ENCODE data around the gene GNA15. TPM values are rescaled to one million over a fixed set of nuclear protein-coding genes. Genes with fewer than 3 reads are reported as not detected.

The GNA15 gene
- total RNA-seq, 4 donors from 2014 or later: 74.3 to 105 (median 84.2) TPM

GRCh38 chr19:3145909-3146676 lies 10.3 kb downstream of the GNA15 start:
- WGBS, 2 donors: 67 to 72% methylated on average over 20 of the region's 20 CpGs
- no peak for TF ChIP-seq POLR2A (IDR thresholded peaks at IDR 0.05)
- no peak for TF ChIP-seq CTCF (IDR thresholded peaks at IDR 0.05)
- no peak overlapping the region for H3K4me3 ChIP-seq (ENCODE audit: low read depth, poor library complexity, severe bottlenecking)
- no peak for DNase-seq (ENCODE audit: low spot score in 2 of 2)
- intact Hi-C loops (cut with DNase I; ENCODE audit: low total_unique reads): no loop called here

GRCh38 chr19:3146677-3147100 lies 10.9 kb downstream of the GNA15 start:
- TF ChIP-seq POLR2A (IDR thresholded peaks at IDR 0.05): no peak
- TF ChIP-seq CTCF (IDR thresholded peaks at IDR 0.05): peak in 1 of 3 donors; percentile 22
- no peak overlapping the region for H3K4me3 ChIP-seq (ENCODE audit: low read depth, poor library complexity, severe bottlenecking)
- DNase-seq (ENCODE audit: low spot score in 2 of 2): no peak
- intact Hi-C loops (cut with DNase I; ENCODE audit: low total_unique reads): no loop called here
- 68 to 75% methylated on average over 5 of the region's 5 CpGs for WGBS, 2 donors

DNA sequence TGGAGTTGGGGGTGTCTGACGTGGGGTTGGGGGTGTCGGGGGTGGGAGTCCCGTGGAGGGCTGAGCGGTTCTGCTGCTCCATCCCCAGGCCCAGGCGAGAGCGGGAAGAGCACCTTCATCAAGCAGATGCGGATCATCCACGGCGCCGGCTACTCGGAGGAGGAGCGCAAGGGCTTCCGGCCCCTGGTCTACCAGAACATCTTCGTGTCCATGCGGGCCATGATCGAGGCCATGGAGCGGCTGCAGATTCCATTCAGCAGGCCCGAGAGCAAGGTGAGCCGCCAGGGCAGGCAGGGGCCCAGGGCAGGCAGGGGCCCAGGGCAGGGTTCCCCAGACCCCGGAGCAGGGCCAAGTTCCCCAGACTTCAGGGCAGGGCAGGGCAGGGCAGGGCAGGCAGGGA lies 12.7 kb downstream of the GNA15 start:
- no peak for DNase-seq (ENCODE audit: low spot score in 2 of 2)

DNA sequence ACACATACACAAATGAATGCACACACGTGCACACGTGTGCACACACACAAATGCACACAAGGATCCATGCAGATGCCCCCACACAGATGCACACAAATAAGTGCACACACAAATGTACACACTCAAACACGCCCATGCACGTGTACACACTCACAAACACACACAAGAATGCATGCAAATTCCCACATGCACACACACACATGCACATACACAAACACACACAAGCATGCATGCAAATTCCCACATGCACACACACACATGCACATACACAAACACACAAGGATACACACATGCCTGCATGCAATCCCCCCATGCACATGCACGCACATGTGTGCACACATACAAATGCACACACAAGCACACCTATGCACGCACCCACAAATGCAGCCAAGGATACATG lies 13.3 kb downstream of the GNA15 start:
- intact Hi-C loops (cut with DNase I; ENCODE audit: low total_unique reads): no loop called here
- H3K4me3 ChIP-seq (ENCODE audit: low read depth, poor library complexity, severe bottlenecking): no peak overlapping the region
- TF ChIP-seq CTCF (IDR thresholded peaks at IDR 0.05) (no peak), POLR2A (IDR thresholded peaks at IDR 0.05) (no peak)
- DNase-seq (ENCODE audit: low spot score in 2 of 2): no peak
- WGBS, 2 donors: 92% methylated on average over 6 of the region's 6 CpGs

More for the DNA sequence above, 12.7 kb downstream of the GNA15 start:
- 85 to 90% methylated on average over 17 to 20 of the region's 20 CpGs for WGBS, 2 donors
- intact Hi-C loops (cut with DNase I; ENCODE audit: low total_unique reads): no loop called here
- TF ChIP-seq CTCF (IDR thresholded peaks at IDR 0.05): no peak
- TF ChIP-seq POLR2A (IDR thresholded peaks at IDR 0.05): no peak
- H3K4me3 ChIP-seq (ENCODE audit: low read depth, poor library complexity, severe bottlenecking): no peak overlapping the region

GRCh38 chr19:3149526-3150505 lies 14.0 kb downstream of the GNA15 start:
- no peak for DNase-seq (ENCODE audit: low spot score in 2 of 2)
- WGBS, 2 donors: 70 to 73% methylated on average over 32 to 33 of the region's 35 CpGs
- no peak overlapping the region for H3K4me3 ChIP-seq (ENCODE audit: low read depth, poor library complexity, severe bottlenecking)
- intact Hi-C loops (cut with DNase I; ENCODE audit: low total_unique reads): loop anchor here (10.0 kb wide), 1 partner anchor 195 kb away; no protein-coding TSS in a partner anchor
- no peak for TF ChIP-seq CTCF (IDR thresholded peaks at IDR 0.05)
- TF ChIP-seq POLR2A (IDR thresholded peaks at IDR 0.05): no peak
